HG03558 (cell line): ENCODE data around the gene EGR4.

Experiments used
- ATAC-seq: cut with Tn5 transposase; IDR thresholded peaks from one replicate; pipeline ENCODE4 v1.9.1; 2021; ENCODE audit warnings: moderate number of reproducible peaks; ENCODE audit not compliant: unreplicated experiment; ENCODE audit errors: extremely low read depth

Gene EGR4

GRCh38 chr2:73291093-73291460, 2.3 kb downstream of the EGR4 start:
- no peak for ATAC-seq

GRCh38 chr2:73290049-73290839, 3.1 kb downstream of the EGR4 start:
- no peak for ATAC-seq

GRCh38 chr2:73289304-73289703, 4.0 kb downstream of the EGR4 start:
- no peak for ATAC-seq

- ATAC-seq: no peak
Observed at GRCh38 chr2:73286134-73286655, 7.2 kb downstream of the EGR4 start.

- peak; percentile 46 for ATAC-seq
Observed at GRCh38 chr2:73285159-73285739, 8.1 kb downstream of the EGR4 start.

GRCh38 chr2:73284296-73285158, 8.8 kb downstream of the EGR4 start, which contains the start of gene FBXO41:
TSS of gene FBXO41 (minus strand) at chr2:73284478. CDS start at chr2:73269630, 14,848 bp downstream.
- ATAC-seq: peak; percentile 35

- peak; percentile 4 for ATAC-seq
Observed at GRCh38 chr2:73283545-73284295, 9.6 kb downstream of the EGR4 start.

- ATAC-seq: no peak
Observed at GRCh38 chr2:73282924-73283544, 10.3 kb downstream of the EGR4 start.

GRCh38 chr2:73281244-73281643, 12.1 kb downstream of the EGR4 start:
- no peak for ATAC-seq

- no peak for ATAC-seq
Observed at GRCh38 chr2:73279852-73280251, 13.5 kb downstream of the EGR4 start.

- no peak for ATAC-seq
Observed at GRCh38 chr2:73272270-73272669, 21.1 kb downstream of the EGR4 start.

- no peak for ATAC-seq
Observed at GRCh38 chr2:73269686-73270465, 23.5 kb downstream of the EGR4 start.

- ATAC-seq: no peak
Observed at GRCh38 chr2:73268830-73269685, 24.3 kb downstream of the EGR4 start.

- no peak for ATAC-seq
Observed at GRCh38 chr2:73268366-73268829, 24.9 kb downstream of the EGR4 start.

- no peak for ATAC-seq
Observed at GRCh38 chr2:73267008-73267407, 26.3 kb downstream of the EGR4 start.

GRCh38 chr2:73266061-73266901, 27.1 kb downstream of the EGR4 start:
- no peak for ATAC-seq
